Measurements from ENCODE around the gene PSMD8.

PSMD8 gene

DNA sequence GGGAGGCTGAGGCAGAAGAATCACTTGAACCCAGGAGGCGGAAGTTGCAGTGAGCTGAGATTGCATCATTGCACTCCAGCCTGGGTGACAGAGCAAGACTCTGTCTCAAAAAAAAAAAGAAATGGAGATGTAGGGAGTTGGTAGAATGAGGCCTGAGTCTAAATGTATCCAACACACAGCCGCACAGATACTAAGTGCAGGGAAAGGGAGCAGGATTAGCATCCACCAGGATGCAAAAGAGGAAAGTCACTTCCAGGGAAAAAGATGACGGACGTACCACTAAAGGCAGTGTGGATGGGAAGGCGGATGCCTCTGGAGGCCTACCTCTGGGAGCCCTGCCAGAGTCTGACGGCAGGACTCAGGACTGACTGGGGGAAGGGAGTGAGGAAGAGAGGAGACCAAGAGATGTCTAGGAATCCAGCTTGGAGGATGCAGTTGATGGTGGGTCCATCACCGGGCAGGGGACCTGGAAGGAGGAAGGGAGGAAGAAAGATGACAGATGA is 35.3 kb downstream of the PSMD8 start:
- TF ChIP-seq TCF12 (IDR thresholded peaks at IDR 0.05; ENCODE audit: low read depth) (no peak), CREB1 (IDR thresholded peaks at IDR 0.05; ENCODE audit: low read depth) (no peak), CEBPB (IDR thresholded peaks at IDR 0.05) (no peak), TEAD4 (IDR thresholded peaks at IDR 0.05) (no peak), EGR1 (IDR thresholded peaks at IDR 0.05) (no peak), EP300 (IDR thresholded peaks at IDR 0.05; ENCODE audit: borderline replicate concordance) (no peak), TAF1 (IDR thresholded peaks at IDR 0.05; ENCODE audit: low read depth) (no peak), RAD21 (IDR thresholded peaks at IDR 0.05; ENCODE audit: low read depth) (no peak), NFIC (IDR thresholded peaks at IDR 0.05) (no peak), YY1 (IDR thresholded peaks at IDR 0.05; ENCODE audit: low read depth) (no peak), FOXM1 (IDR thresholded peaks at IDR 0.05; ENCODE audit: borderline replicate concordance, low read depth) (no peak), ZBTB7A (IDR thresholded peaks at IDR 0.05; ENCODE audit: low read depth) (no peak)
- TF ChIP-seq, protein P1, sequence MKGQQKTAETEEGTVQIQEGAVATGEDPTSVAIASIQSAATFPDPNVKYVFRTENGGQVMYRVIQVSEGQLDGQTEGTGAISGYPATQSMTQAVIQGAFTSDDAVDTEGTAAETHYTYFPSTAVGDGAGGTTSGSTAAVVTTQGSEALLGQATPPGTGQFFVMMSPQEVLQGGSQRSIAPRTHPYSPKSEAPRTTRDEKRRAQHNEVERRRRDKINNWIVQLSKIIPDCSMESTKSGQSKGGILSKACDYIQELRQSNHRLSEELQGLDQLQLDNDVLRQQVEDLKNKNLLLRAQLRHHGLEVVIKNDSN (IDR thresholded peaks at IDR 0.05), result no peak
- TF ChIP-seq, protein P2, sequence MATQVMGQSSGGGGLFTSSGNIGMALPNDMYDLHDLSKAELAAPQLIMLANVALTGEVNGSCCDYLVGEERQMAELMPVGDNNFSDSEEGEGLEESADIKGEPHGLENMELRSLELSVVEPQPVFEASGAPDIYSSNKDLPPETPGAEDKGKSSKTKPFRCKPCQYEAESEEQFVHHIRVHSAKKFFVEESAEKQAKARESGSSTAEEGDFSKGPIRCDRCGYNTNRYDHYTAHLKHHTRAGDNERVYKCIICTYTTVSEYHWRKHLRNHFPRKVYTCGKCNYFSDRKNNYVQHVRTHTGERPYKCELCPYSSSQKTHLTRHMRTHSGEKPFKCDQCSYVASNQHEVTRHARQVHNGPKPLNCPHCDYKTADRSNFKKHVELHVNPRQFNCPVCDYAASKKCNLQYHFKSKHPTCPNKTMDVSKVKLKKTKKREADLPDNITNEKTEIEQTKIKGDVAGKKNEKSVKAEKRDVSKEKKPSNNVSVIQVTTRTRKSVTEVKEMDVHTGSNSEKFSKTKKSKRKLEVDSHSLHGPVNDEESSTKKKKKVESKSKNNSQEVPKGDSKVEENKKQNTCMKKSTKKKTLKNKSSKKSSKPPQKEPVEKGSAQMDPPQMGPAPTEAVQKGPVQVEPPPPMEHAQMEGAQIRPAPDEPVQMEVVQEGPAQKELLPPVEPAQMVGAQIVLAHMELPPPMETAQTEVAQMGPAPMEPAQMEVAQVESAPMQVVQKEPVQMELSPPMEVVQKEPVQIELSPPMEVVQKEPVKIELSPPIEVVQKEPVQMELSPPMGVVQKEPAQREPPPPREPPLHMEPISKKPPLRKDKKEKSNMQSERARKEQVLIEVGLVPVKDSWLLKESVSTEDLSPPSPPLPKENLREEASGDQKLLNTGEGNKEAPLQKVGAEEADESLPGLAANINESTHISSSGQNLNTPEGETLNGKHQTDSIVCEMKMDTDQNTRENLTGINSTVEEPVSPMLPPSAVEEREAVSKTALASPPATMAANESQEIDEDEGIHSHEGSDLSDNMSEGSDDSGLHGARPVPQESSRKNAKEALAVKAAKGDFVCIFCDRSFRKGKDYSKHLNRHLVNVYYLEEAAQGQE (IDR thresholded peaks at IDR 0.05; ENCODE audit: low read depth), result no peak
- TF ChIP-seq, protein P3, sequence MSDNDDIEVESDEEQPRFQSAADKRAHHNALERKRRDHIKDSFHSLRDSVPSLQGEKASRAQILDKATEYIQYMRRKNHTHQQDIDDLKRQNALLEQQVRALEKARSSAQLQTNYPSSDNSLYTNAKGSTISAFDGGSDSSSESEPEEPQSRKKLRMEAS (IDR thresholded peaks at IDR 0.05), result no peak

DNA sequence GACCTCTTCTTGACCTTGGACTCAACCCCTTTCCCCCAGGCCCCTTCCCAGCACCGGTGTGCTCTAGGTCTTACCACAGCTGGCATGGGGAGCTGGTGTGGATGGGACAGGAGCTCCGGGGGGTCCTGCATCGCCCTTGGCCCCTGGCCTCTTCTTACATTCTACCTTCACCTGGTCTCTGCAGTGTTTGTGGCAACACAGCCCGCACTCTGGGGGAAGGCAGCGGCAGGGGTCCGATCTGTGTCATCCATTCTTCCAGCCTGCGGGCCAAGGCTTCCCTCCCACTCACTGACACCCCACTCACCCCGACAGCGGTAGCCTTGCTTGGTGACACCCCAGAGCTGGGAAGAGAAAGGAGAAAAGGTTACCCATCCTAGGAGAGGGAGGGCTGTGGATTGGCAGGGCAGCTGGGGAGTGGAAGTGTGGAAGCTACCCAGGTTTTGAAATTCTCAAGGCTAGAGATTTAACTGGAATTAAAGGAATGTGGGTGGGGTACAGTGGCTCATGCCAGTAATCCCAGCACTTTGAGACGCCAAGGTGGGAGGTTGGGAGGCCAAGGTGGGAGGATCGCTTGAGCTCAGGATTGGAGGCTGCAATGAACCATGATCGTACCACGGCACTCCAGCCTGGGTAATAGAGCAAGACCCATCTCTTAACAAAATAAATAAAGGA is 36.8 kb downstream of the PSMD8 start:
- TF ChIP-seq, protein P3 (IDR thresholded peaks at IDR 0.05), result no peak
- TF ChIP-seq FOXM1 (IDR thresholded peaks at IDR 0.05; ENCODE audit: borderline replicate concordance, low read depth), result no peak
- TF ChIP-seq RAD21 (IDR thresholded peaks at IDR 0.05; ENCODE audit: low read depth), result no peak
- TF ChIP-seq EGR1 (IDR thresholded peaks at IDR 0.05), result no peak
- TF ChIP-seq TCF12 (IDR thresholded peaks at IDR 0.05; ENCODE audit: low read depth), result no peak
- TF ChIP-seq CREB1 (IDR thresholded peaks at IDR 0.05; ENCODE audit: low read depth), result no peak
- TF ChIP-seq, protein P2 (IDR thresholded peaks at IDR 0.05; ENCODE audit: low read depth), result no peak
- TF ChIP-seq CEBPB (IDR thresholded peaks at IDR 0.05), result no peak
- TF ChIP-seq YY1 (IDR thresholded peaks at IDR 0.05; ENCODE audit: low read depth), result no peak
- TF ChIP-seq NFIC (IDR thresholded peaks at IDR 0.05), result no peak
- TF ChIP-seq ZBTB7A (IDR thresholded peaks at IDR 0.05; ENCODE audit: low read depth), result no peak
- TF ChIP-seq TAF1 (IDR thresholded peaks at IDR 0.05; ENCODE audit: low read depth), result no peak
- no peak for TF ChIP-seq EP300 (IDR thresholded peaks at IDR 0.05; ENCODE audit: borderline replicate concordance)
- no peak for TF ChIP-seq TEAD4 (IDR thresholded peaks at IDR 0.05)

DNA sequence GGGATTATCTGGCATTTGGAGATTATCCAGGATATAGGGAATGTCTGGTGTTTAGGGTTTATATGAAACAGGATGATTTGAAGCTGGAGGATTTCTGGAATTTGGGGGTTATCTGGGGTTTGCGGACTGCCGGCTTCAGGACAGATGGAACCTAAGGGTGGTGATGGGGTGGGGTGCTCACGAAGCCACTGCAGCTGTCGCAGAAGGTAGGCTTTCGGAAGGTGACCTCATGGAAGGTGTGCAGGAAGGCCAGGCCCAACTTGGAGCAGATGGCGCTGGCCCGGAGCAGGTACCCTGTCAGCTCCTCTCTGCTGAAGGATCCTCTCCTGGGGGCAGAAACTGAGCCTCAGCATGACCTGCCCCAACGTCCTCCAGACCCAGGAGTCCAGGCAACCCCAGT is 38.1 kb downstream of the PSMD8 start:
- TF ChIP-seq EP300 (IDR thresholded peaks at IDR 0.05; ENCODE audit: borderline replicate concordance), result no peak
- TF ChIP-seq CREB1 (IDR thresholded peaks at IDR 0.05; ENCODE audit: low read depth), result no peak
- no peak for TF ChIP-seq EGR1 (IDR thresholded peaks at IDR 0.05)

DNA sequence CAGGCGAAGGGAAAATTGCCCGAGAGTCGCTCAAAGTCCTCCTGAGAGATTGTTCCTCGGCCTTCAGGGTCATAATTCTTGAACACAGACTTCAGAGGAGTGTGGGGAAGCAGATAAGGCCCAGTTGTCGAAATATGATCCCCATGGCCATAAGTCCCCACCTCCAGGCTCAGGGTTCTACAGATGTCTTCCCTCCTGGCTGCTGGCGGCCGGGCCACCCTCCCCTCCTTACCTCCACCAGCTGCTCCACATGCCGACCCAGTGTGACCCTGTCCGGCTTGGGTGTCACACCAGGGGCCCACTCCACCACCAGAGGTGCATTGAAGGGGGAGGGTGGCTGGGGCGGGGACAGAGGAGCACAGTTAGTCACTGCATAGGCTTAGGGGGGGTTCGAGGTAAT is 38.6 kb downstream of the PSMD8 start:
- TF ChIP-seq TEAD4 (IDR thresholded peaks at IDR 0.05) (no peak), FOXM1 (IDR thresholded peaks at IDR 0.05; ENCODE audit: borderline replicate concordance, low read depth) (no peak), TAF1 (IDR thresholded peaks at IDR 0.05; ENCODE audit: low read depth) (no peak), YY1 (IDR thresholded peaks at IDR 0.05; ENCODE audit: low read depth) (no peak), CEBPB (IDR thresholded peaks at IDR 0.05) (no peak), TCF12 (IDR thresholded peaks at IDR 0.05; ENCODE audit: low read depth) (no peak), EGR1 (IDR thresholded peaks at IDR 0.05) (no peak), NFIC (IDR thresholded peaks at IDR 0.05) (no peak), EP300 (IDR thresholded peaks at IDR 0.05; ENCODE audit: borderline replicate concordance) (no peak), RAD21 (IDR thresholded peaks at IDR 0.05; ENCODE audit: low read depth) (no peak), ZBTB7A (IDR thresholded peaks at IDR 0.05; ENCODE audit: low read depth) (no peak), CREB1 (IDR thresholded peaks at IDR 0.05; ENCODE audit: low read depth) (no peak)
- TF ChIP-seq, protein P3 (IDR thresholded peaks at IDR 0.05), result no peak
- TF ChIP-seq, protein P2 (IDR thresholded peaks at IDR 0.05; ENCODE audit: low read depth), result no peak
- TF ChIP-seq, protein P1 (IDR thresholded peaks at IDR 0.05), result no peak

Data from Ishikawa (cell line).